ENCODE data around the gene DBX1. TPM values are rescaled to one million over a fixed set of nuclear protein-coding genes. Genes with fewer than 3 reads are reported as not detected.

Gene DBX1
- total RNA-seq, 1 donor from 2014 or later: not detected

DNA sequence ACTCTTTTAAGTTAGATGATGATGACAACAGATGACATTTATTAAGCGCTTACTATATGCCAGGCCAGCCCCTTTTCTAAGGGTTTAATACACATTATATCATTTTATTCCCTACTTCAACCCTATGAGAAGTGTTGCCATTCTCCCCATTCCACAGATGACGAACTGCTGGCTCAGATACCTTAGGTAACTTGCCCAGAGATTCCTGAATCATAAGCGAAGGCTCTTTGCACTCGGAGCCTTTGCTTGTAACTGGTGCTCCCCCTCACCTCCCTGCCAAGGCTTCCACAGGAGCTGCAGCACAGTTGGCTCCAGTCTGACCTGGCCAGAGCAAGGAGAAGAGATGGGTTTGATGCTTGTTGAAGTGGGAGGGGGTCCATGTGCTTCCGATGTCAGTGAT lies 43.0 kb downstream of the DBX1 start:
- DNase-seq (ENCODE audit: low spot score): no peak
- H3K9me3 Mint-ChIP-seq (ENCODE audit: unreplicated experiment): no peaks in the 10 kb centered on the region
- TF ChIP-seq, protein P1, sequence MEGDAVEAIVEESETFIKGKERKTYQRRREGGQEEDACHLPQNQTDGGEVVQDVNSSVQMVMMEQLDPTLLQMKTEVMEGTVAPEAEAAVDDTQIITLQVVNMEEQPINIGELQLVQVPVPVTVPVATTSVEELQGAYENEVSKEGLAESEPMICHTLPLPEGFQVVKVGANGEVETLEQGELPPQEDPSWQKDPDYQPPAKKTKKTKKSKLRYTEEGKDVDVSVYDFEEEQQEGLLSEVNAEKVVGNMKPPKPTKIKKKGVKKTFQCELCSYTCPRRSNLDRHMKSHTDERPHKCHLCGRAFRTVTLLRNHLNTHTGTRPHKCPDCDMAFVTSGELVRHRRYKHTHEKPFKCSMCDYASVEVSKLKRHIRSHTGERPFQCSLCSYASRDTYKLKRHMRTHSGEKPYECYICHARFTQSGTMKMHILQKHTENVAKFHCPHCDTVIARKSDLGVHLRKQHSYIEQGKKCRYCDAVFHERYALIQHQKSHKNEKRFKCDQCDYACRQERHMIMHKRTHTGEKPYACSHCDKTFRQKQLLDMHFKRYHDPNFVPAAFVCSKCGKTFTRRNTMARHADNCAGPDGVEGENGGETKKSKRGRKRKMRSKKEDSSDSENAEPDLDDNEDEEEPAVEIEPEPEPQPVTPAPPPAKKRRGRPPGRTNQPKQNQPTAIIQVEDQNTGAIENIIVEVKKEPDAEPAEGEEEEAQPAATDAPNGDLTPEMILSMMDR (IDR thresholded peaks at IDR 0.05; ENCODE audit: unreplicated experiment): no peak
- no peak overlapping the region for H3K27ac Mint-ChIP-seq (ENCODE audit: unreplicated experiment)
- peaks cover 2% of the 10 kb centered on the region for H3K4me1 Mint-ChIP-seq (ENCODE audit: unreplicated experiment)
- H3K36me3 Mint-ChIP-seq (ENCODE audit: low read depth, unreplicated experiment): peaks cover 25% of the 10 kb centered on the region
- peaks cover 9% of the 10 kb centered on the region for H3K27me3 Mint-ChIP-seq (ENCODE audit: unreplicated experiment)
- no peak overlapping the region for H3K4me3 Mint-ChIP-seq (ENCODE audit: unreplicated experiment)

DNA sequence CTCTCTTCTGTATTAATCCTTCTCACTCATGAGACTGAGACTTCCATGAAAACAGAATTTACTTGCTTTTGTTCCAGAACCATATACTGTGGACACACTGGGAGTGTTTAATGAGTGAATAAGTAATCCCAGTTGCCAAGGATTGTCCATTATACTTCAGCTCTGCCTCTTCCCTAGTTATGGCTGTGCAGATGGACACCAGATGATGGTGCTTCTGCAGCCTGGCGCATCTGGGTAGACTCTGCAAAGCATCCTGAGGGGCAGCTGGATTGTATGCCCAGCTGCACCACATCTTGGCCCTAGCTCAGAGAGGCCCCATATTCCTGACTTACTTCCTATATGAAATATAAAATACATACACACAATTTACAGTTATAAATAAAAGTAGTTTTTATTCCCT lies 43.5 kb downstream of the DBX1 start:
- TF ChIP-seq, protein P1 (IDR thresholded peaks at IDR 0.05; ENCODE audit: unreplicated experiment): no peak
- no peaks in the 10 kb centered on the region for H3K9me3 Mint-ChIP-seq (ENCODE audit: unreplicated experiment)
- no peak for DNase-seq (ENCODE audit: low spot score)
- no peak overlapping the region for H3K27ac Mint-ChIP-seq (ENCODE audit: unreplicated experiment)
- peaks cover 8% of the 10 kb centered on the region for H3K27me3 Mint-ChIP-seq (ENCODE audit: unreplicated experiment)
- peaks cover 2% of the 10 kb centered on the region for H3K4me1 Mint-ChIP-seq (ENCODE audit: unreplicated experiment)
- no peak overlapping the region for H3K4me3 Mint-ChIP-seq (ENCODE audit: unreplicated experiment)
- H3K36me3 Mint-ChIP-seq (ENCODE audit: low read depth, unreplicated experiment): peaks cover 25% of the 10 kb centered on the region

DNA sequence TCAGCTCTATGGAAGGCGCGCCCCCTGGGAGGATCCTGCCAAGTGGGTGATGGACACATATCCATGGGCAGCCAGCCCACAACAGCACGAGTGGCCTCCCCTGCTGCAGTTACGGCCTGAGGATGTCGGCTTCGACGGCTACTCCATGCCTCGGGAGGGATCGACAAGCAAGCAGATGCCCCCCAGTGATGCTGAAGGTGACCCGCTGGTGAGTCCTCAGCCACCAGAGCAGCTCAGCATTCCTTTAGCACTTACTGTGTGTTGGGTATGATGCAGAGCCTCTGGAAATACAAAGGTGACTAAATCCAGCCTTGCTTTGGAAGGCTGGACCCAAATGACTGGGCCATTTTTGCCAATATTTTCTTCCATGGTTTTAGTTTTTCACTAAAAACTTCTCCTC lies 45.7 kb downstream of the DBX1 start:
- Mint-ChIP-seq H3K9me3 (ENCODE audit: unreplicated experiment) (no peaks in the 10 kb centered on the region), H3K27me3 (ENCODE audit: unreplicated experiment) (peaks cover 10% of the 10 kb centered on the region), H3K4me1 (ENCODE audit: unreplicated experiment) (peaks cover 2% of the 10 kb centered on the region), H3K36me3 (ENCODE audit: low read depth, unreplicated experiment) (peaks cover 18% of the 10 kb centered on the region), H3K4me3 (ENCODE audit: unreplicated experiment) (no peak overlapping the region), H3K27ac (ENCODE audit: unreplicated experiment) (no peak overlapping the region)
- TF ChIP-seq, protein P1 (IDR thresholded peaks at IDR 0.05; ENCODE audit: unreplicated experiment): no peak
- DNase-seq (ENCODE audit: low spot score): no peak

DNA sequence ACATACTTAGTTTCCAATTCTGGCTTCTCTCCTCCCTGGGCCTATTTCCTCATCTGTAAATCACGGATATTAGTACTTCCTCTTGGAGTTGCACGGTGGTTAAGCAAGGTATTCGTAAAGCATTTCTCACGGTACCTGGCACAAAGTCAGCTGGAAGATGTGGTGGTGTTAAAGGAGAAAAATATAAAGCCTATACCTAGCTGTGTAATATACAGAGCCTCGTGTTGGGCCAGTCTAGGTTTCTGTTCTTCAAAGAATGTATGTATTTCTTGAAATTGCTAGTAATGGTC lies 47.2 kb downstream of the DBX1 start:
- H3K27ac Mint-ChIP-seq (ENCODE audit: unreplicated experiment): no peak overlapping the region
- peaks cover 3% of the 10 kb centered on the region for H3K36me3 Mint-ChIP-seq (ENCODE audit: low read depth, unreplicated experiment)
- TF ChIP-seq, protein P1 (IDR thresholded peaks at IDR 0.05; ENCODE audit: unreplicated experiment): no peak
- no peak for DNase-seq (ENCODE audit: low spot score)
- H3K4me3 Mint-ChIP-seq (ENCODE audit: unreplicated experiment): no peak overlapping the region
- peaks cover 2% of the 10 kb centered on the region for H3K4me1 Mint-ChIP-seq (ENCODE audit: unreplicated experiment)
- no peaks in the 10 kb centered on the region for H3K9me3 Mint-ChIP-seq (ENCODE audit: unreplicated experiment)
- H3K27me3 Mint-ChIP-seq (ENCODE audit: unreplicated experiment): peaks cover 7% of the 10 kb centered on the region

DNA sequence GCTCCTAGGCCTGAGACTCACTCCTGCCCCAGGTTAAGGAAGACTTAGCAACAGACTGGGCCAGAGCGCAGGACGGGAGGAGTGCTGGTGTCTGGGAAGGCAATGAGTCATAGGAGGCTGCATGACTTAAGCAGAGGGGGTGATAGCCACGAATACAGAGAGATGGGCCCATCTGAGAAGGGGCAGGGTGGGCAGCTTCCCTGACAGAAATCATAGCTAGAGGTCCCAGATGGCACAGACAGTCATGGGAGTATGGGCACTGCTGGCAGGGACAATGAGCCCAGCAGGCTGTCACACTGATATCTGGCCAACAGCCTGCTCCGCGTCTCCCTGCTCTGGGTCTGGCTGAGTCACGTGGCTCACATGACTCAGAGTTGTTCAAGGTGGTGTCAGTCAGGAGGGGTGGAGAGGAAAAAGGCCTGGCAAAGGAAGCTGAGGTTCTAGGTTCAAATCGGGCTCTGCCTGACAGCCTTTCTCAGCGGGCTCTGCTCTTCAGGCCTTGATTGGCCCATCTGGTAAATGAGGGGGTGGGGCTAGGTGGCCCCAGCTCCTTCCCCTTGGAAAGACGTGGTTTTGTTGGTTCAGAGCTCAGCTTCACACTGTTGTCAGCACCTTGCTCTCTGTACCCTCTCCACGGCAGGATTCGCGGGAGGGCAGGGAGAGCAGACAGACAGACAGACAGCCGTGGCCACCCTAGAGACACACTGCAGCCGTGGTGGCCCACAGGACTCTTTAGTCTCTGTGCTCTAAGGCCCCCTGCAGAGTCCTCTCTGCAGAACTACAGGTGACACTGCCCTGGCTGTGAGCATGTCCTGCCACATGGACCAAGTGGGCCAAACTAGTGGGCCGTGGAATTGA lies 47.8 kb downstream of the DBX1 start:
- H3K9me3 Mint-ChIP-seq (ENCODE audit: unreplicated experiment): no peaks in the 10 kb centered on the region
- H3K4me1 Mint-ChIP-seq (ENCODE audit: unreplicated experiment): peaks cover 2% of the 10 kb centered on the region
- no peak overlapping the region for H3K27ac Mint-ChIP-seq (ENCODE audit: unreplicated experiment)
- H3K4me3 Mint-ChIP-seq (ENCODE audit: unreplicated experiment): no peak overlapping the region
- H3K36me3 Mint-ChIP-seq (ENCODE audit: low read depth, unreplicated experiment): peaks cover 7% of the 10 kb centered on the region
- DNase-seq (ENCODE audit: low spot score): no peak
- TF ChIP-seq, protein P1 (IDR thresholded peaks at IDR 0.05; ENCODE audit: unreplicated experiment): no peak
- H3K27me3 Mint-ChIP-seq (ENCODE audit: unreplicated experiment): peaks cover 9% of the 10 kb centered on the region
